Measurements from ENCODE around the gene KLF4. TPM values are rescaled to one million over a fixed set of nuclear protein-coding genes. Genes with fewer than 3 reads are reported as not detected.

KLF4 gene
- total and polyA plus RNA-seq, 2 of the 13 experiments (the other 11 are each of a cell fraction or from before 2014, with no cell fraction given) = 0.20 to 0.37 TPM

- TF ChIP-seq ZNF839 (CRISPR knock-in tag; IDR thresholded peaks at IDR 0.05; ENCODE audit: borderline replicate concordance) (no peak), ZNF350 (CRISPR knock-in tag; IDR thresholded peaks at IDR 0.05; ENCODE audit: borderline replicate concordance, low read depth) (no peak), SNAPC5 (CRISPR knock-in tag; IDR thresholded peaks at IDR 0.05; ENCODE audit: borderline replicate concordance) (no peak), ZNF512B (CRISPR knock-in tag; IDR thresholded peaks at IDR 0.05; ENCODE audit: borderline replicate concordance) (no peak), GLMP (CRISPR knock-in tag; IDR thresholded peaks at IDR 0.05; ENCODE audit: borderline replicate concordance) (no peak), NPAS2 (CRISPR knock-in tag; IDR thresholded peaks at IDR 0.05; ENCODE audit: borderline replicate concordance) (no peak), ZNF274 (CRISPR knock-in tag; IDR thresholded peaks at IDR 0.05) (no peak), GFI1 (CRISPR knock-in tag; IDR thresholded peaks at IDR 0.05; ENCODE audit: borderline replicate concordance) (no peak), ZUFSP (CRISPR knock-in tag; IDR thresholded peaks at IDR 0.05; ENCODE audit: borderline replicate concordance) (no peak), ZNF335 (CRISPR knock-in tag; IDR thresholded peaks at IDR 0.05) (0 out of 2 replicates have a peak, but pooled peaks have one; percentile 38), ZBED4 (CRISPR knock-in tag; IDR thresholded peaks at IDR 0.05; ENCODE audit: borderline replicate concordance) (no peak), ZNF235 (CRISPR knock-in tag; IDR thresholded peaks at IDR 0.05; ENCODE audit: borderline replicate concordance) (no peak), ZNF34 (CRISPR knock-in tag; IDR thresholded peaks at IDR 0.05; ENCODE audit: borderline replicate concordance) (no peak)
Measured at GRCh38 chr9:107504585-107505455, 15.3 kb upstream of the KLF4 start (continued).

Measured in HepG2 (cell line).